A673 (cell line): Measurements from ENCODE around the gene KCNJ15. TPM values are rescaled to one million over a fixed set of nuclear protein-coding genes. Genes with fewer than 3 reads are reported as not detected.

ENCODE experiments used
- BruUV-seq: library from RNA; stranded (reverse); fragments of 400-500 nt; replicated peaks from 2 replicates; lab custom pipeline; 2021; lab: Mats Ljungman, UMichigan
- CTCF ChIA-PET: fragments of 300-600 bp; sonication (Branson Sonifier 250); formaldehyde crosslinking; loops from one replicate; lab custom pipeline; 2022; ENCODE audit warnings: antibody characterized with exemption; lab: Charles Lee
- POLR2A ChIA-PET: fragments of 300-600 bp; sonication (Branson Sonifier 250); formaldehyde crosslinking; loops from one replicate; lab custom pipeline; 2022; ENCODE audit warnings: antibody characterized with exemption; ENCODE audit not compliant: low non-redundant PET; lab: Charles Lee
- DNase-seq: peaks from one replicate; pipeline ENCODE4 v3.0.0-alpha.2; 2015; ENCODE audit warnings: low spot score
- H3K27ac ChIP-seq: fragments of 200-600 bp; sonication (generic); 2 replicates; pipeline ENCODE4 v1.5.1; 2016; ENCODE audit warnings: mixed run types, low read depth, mild to moderate bottlenecking, mixed read lengths, antibody characterized with exemption, low read length; ENCODE audit not compliant: poor library complexity, severe bottlenecking
- H3K27me3 ChIP-seq: fragments of 200-600 bp; sonication (generic); replicated peaks from 2 replicates; pipeline ENCODE4 v1.6.1; 2017; ENCODE audit warnings: mixed run types, low read depth, mild to moderate bottlenecking, mixed read lengths, antibody characterized with exemption, low read length; ENCODE audit not compliant: insufficient read depth, poor library complexity
- H3K36me3 ChIP-seq: fragments of 200-600 bp; sonication (generic); 2 replicates; pipeline ENCODE4 v1.6.1; 2016; ENCODE audit warnings: mixed run types, mild to moderate bottlenecking, mixed read lengths, antibody characterized with exemption, low read length; ENCODE audit not compliant: insufficient read depth, poor library complexity, severe bottlenecking
- H3K4me1 ChIP-seq: fragments of 200-600 bp; sonication (generic); 2 replicates; pipeline ENCODE4 v1.6.1; 2017; ENCODE audit warnings: mixed run types, mild to moderate bottlenecking, mixed read lengths, antibody characterized with exemption, low read length; ENCODE audit not compliant: insufficient read depth, poor library complexity, severe bottlenecking
- H3K4me3 ChIP-seq: fragments of 200-600 bp; sonication (generic); 2 replicates; pipeline ENCODE4 v1.5.1; 2016; ENCODE audit warnings: low read depth, mixed run types, mild to moderate bottlenecking, mixed read lengths, low read length; ENCODE audit not compliant: poor library complexity, severe bottlenecking
- H3K9me3 ChIP-seq: fragments of 200-600 bp; sonication (generic); 2 replicates; pipeline ENCODE4 v1.6.1; 2016; ENCODE audit warnings: mixed run types, low read depth, mild to moderate bottlenecking, mixed read lengths, antibody characterized with exemption, low read length; ENCODE audit not compliant: poor library complexity, severe bottlenecking
- EZH2 ChIP-seq: fragments of 200-600 bp; sonication (generic); IDR thresholded peaks from 2 replicates; pipeline ENCODE4 v1.6.1; 2017; ENCODE audit warnings: borderline replicate concordance, low read depth, mild to moderate bottlenecking, mixed read lengths, antibody characterized with exemption, low read length; ENCODE audit not compliant: poor library complexity, severe bottlenecking
- intact Hi-C: fragments of 100-400 bp; cut with micrococcal nuclease; formaldehyde crosslinking; loops from one replicate; pipeline ENCODE4 v1.10.0; 2022; ENCODE audit not compliant: unreplicated experiment
- total RNA-seq: library from RNA; stranded (reverse); gene quantifications from 2 replicates; pipeline ENCODE4 v1.2.3, GENCODE V29; 2021
- TF ChIP-seq, protein P1 (sequence below): fragments of 300-800, 200-600 bp; sonication (generic); conservative IDR thresholded peaks from 2 replicates; pipeline ENCODE4 v1.5.1; 2017; ENCODE audit warnings: low read depth, mild to moderate bottlenecking, antibody characterized with exemption, low read length, moderate library complexity, mixed read lengths

The KCNJ15 gene
- total RNA-seq, 1 experiment from 2014 or later, result not detected

GRCh38 chr21:38354231-38354630, 97.4 kb downstream of the KCNJ15 start:
- H3K27me3 ChIP-seq, result peaks cover 25% of the 10 kb centered on the region
- intact Hi-C loops, result loop anchor here (5.0 kb wide), 1 partner anchor 642 kb away; no protein-coding TSS in a partner anchor
- POLR2A ChIA-PET, result no interaction called here
- no peak overlapping the region for H3K27ac ChIP-seq
- H3K4me1 ChIP-seq, result no peaks in the 10 kb centered on the region
- no peaks in the 10 kb centered on the region for H3K9me3 ChIP-seq
- TF ChIP-seq EZH2, result no peak
- TF ChIP-seq, protein P1, sequence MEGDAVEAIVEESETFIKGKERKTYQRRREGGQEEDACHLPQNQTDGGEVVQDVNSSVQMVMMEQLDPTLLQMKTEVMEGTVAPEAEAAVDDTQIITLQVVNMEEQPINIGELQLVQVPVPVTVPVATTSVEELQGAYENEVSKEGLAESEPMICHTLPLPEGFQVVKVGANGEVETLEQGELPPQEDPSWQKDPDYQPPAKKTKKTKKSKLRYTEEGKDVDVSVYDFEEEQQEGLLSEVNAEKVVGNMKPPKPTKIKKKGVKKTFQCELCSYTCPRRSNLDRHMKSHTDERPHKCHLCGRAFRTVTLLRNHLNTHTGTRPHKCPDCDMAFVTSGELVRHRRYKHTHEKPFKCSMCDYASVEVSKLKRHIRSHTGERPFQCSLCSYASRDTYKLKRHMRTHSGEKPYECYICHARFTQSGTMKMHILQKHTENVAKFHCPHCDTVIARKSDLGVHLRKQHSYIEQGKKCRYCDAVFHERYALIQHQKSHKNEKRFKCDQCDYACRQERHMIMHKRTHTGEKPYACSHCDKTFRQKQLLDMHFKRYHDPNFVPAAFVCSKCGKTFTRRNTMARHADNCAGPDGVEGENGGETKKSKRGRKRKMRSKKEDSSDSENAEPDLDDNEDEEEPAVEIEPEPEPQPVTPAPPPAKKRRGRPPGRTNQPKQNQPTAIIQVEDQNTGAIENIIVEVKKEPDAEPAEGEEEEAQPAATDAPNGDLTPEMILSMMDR, result no peak
- DNase-seq, result no peak
- no peaks in the 10 kb centered on the region for H3K36me3 ChIP-seq
- no TSS peak for BruUV-seq
- CTCF ChIA-PET, result no interaction called here
- H3K4me3 ChIP-seq, result no peak overlapping the region

- POLR2A ChIA-PET, result no interaction called here
- CTCF ChIA-PET, result no interaction called here
- Histone ChIP-seq H3K4me3 (no peak overlapping the region), H3K4me1 (no peaks in the 10 kb centered on the region), H3K27me3 (peaks cover 21% of the 10 kb centered on the region), H3K36me3 (no peaks in the 10 kb centered on the region), H3K9me3 (no peaks in the 10 kb centered on the region), H3K27ac (no peak overlapping the region)
- intact Hi-C loops, result loop anchor here (5.0 kb wide), 2 partner anchors 642 to 783 kb away; no protein-coding TSS in a partner anchor
- DNase-seq, result no peak
- TF ChIP-seq EZH2, result no peak
- TF ChIP-seq, protein P1, result no peak
- no TSS peak for BruUV-seq
Measured at GRCh38 chr21:38354746-38355145, 98.0 kb downstream of the KCNJ15 start.

DNA sequence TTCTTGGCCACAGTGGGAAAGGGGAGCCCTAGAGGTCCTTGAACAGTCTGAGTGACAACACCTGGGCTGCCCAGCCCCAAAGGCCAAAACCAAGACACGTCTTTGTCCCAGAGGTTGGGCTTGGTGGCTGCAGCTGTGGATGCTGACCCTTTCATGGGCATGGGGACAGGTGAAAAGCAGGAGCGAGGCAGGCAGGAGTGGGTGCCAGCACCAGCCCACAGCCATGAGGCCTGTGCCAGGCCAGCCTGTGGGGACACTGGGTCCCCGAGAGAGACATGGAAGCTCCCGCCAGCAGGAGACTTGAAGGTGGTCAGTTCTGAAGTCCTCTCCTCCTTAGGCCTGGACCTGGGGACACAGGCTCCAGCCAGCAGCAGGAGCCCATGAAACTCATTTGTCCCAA, 98.6 kb downstream of the KCNJ15 start:
- peaks cover 17% of the 10 kb centered on the region for H3K27me3 ChIP-seq
- no peaks in the 10 kb centered on the region for H3K36me3 ChIP-seq
- H3K4me1 ChIP-seq, result no peaks in the 10 kb centered on the region
- intact Hi-C loops, result loop anchor here (5.0 kb wide), 1 partner anchor 782 kb away; no protein-coding TSS in a partner anchor
- BruUV-seq, result no TSS peak
- no peak for DNase-seq
- TF ChIP-seq, protein P1, result no peak
- no peak for TF ChIP-seq EZH2
- no peaks in the 10 kb centered on the region for H3K9me3 ChIP-seq
- no peak overlapping the region for H3K4me3 ChIP-seq
- CTCF ChIA-PET, result no interaction called here
- POLR2A ChIA-PET, result no interaction called here
- H3K27ac ChIP-seq, result no peak overlapping the region
